Raji (cell line): ENCODE results near the gene BTNL8.

Experiments
- POLR2A ChIP-seq: IDR thresholded peaks from 2 replicates; pipeline ENCODE4 v1.6.1; 2011; ENCODE audit warnings: low read depth, low read length, control low read depth; ENCODE audit not compliant: insufficient read depth

BTNL8 gene

GRCh38 chr5:180915924-180916323 is 17.0 kb downstream of the BTNL8 start:
- no peak for TF ChIP-seq POLR2A

GRCh38 chr5:180918380-180918779 is 19.4 kb downstream of the BTNL8 start:
- TF ChIP-seq POLR2A: no peak

GRCh38 chr5:180920710-180921109 is 21.8 kb downstream of the BTNL8 start:
- no peak for TF ChIP-seq POLR2A

- no peak for TF ChIP-seq POLR2A
These were observed 24.0 kb downstream of the BTNL8 start for GRCh38 chr5:180922932-180923331.

GRCh38 chr5:180932660-180933059 is 33.7 kb downstream of the BTNL8 start:
- no peak for TF ChIP-seq POLR2A

- no peak for TF ChIP-seq POLR2A
These were observed 36.2 kb downstream of the BTNL8 start for GRCh38 chr5:180935203-180935602.

GRCh38 chr5:180938294-180938693 is 39.3 kb downstream of the BTNL8 start:
- TF ChIP-seq POLR2A: no peak

- no peak for TF ChIP-seq POLR2A
These were observed 51.5 kb downstream of the BTNL8 start for GRCh38 chr5:180950291-180950949.

GRCh38 chr5:180959661-180960060 is 60.7 kb downstream of the BTNL8 start:
- TF ChIP-seq POLR2A: no peak

GRCh38 chr5:180960209-180960608 is 61.2 kb downstream of the BTNL8 start:
- TF ChIP-seq POLR2A: no peak

GRCh38 chr5:180969406-180969805 is 70.4 kb downstream of the BTNL8 start:
- no peak for TF ChIP-seq POLR2A

GRCh38 chr5:180970336-180970735 is 71.4 kb downstream of the BTNL8 start:
- no peak for TF ChIP-seq POLR2A

GRCh38 chr5:180970875-180971274 is 71.9 kb downstream of the BTNL8 start:
- TF ChIP-seq POLR2A: no peak

GRCh38 chr5:180974612-180975315 is 75.8 kb downstream of the BTNL8 start:
- no peak for TF ChIP-seq POLR2A

GRCh38 chr5:180975338-180975737 is 76.4 kb downstream of the BTNL8 start:
- TF ChIP-seq POLR2A: no peak

GRCh38 chr5:180976518-180976917 is 77.6 kb downstream of the BTNL8 start:
- TF ChIP-seq POLR2A: no peak

- no peak for TF ChIP-seq POLR2A
These were observed 78.9 kb downstream of the BTNL8 start for GRCh38 chr5:180977852-180978251.
